Activated CD8-positive, alpha-beta memory T cell treated with anti-CD3 and anti-CD28 coated beads for 4 hours (primary cell): ENCODE results near the gene OLFML2A.

Experiments
- DNase-seq, 2 donors: peaks; one replicate each; pipeline ENCODE4 v3.0.0-alpha.2; 2020; ENCODE audit warnings: low read depth in 2 of 2

The OLFML2A gene

DNA sequence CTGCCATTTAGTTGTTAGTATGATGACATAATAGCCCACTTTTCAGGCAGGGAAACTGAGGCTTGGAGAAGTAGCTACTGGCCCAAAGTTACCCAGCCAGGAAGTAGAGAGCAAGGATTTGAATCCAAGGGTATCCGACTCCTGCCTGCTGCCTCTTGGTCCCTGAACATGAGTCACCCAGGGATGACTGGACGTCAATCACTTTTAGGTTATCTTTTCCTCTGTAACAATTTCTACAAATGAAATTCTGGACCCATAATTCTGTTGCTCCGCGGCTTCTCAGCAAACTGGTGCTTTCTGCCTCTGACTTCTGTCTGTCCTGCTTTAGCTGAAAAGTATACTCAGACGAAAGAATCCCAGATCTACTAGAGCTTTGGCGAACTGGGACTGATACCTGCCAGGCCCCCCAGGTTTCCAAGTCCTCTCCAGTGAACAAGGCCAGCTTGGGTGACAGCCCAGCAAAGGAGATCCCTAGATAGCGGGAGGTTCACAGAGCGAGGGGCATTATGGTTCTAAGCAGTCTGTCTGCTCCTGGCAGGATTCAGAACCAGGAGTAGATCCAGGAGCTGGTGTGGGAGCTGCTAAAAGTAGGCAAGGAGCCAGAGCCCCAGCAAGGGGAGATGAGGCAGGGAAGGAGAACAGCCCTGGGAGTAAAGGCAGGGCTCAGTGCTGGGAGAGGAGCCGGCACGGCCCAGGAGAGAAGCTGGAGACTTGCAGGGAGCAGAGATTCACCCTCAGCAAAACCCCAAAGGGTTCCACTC, 20.6 kb downstream of the OLFML2A start:
- DNase-seq: no peak

DNA sequence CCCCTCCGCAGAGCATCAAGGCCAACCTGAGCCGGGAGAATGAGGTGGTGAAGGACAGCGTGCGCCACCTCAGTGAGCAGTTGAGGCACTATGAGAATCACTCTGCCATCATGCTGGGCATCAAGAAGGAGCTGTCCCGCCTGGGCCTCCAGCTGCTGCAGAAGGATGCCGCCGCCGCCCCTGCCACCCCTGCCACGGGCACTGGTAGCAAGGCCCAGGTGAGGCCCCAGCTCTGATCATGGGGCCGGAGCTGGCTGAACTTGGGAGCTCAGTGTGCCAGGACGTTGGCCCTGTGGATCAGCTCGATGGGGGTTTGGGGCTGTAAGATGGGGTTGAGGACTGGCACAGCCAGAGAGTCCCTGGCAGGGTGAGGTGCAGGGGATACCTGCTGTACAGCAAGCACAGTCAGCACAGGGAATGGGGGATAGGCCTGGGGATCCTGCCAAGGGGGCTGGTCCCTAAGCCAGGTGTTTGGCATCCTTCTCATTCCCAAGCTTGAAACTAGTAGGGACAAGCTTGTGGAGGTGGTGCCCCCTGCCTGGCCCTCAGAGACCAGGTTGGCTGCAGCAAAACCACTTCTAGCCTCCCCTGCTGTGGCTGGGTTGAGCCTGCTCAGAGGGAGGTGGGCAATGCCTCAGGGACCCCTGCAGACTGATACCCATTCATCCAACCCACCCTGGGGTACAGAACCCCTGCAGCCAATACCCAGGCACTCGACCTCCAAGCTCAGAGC, 22.5 kb downstream of the OLFML2A start:
- no peak for DNase-seq

DNA sequence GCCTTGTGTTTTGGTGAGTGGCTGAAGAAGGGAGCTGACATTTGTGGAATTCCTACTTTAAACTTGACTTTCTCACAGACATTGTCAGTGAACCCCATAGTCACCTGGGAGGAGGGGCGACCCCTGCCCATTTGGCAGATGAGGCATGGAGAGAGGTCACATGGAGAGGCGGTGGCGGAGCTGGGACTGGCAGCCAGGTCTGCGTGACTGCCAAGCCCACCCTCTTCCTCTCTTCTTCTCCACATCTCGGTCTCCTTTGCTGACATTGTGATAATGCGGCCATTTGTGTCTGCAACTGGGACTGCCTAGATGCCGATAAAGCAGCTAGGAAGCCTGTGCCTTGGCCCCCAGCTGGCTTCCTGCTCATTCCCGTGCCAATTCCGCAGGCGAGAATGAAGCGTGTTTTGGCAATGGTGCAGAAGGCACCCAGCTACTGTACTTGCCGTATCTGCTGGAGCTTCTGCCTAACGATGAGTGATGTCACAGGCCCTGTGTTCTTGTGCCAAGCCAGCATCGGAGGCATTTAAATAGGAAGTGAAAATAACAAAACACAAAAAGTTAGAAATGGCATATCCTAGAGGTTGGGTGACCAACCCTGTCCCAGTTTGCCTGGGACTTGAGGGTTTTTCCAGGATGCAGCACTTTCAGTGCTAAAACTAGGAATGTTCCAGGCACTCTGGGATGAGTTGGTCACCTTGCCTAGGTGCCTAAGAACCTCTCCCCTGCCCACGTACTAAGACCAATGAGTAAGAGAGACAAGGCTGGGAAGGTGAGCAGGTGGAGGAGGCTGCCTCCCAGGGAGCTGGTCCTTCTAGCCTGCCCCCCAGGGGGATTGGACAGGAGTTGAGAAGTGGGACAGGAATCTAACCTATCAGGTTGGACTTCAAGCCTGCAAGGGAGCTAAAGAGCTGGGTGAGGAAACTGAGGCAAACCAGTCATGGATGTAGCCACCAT, 23.6 kb downstream of the OLFML2A start:
- DNase-seq: no peak

DNA sequence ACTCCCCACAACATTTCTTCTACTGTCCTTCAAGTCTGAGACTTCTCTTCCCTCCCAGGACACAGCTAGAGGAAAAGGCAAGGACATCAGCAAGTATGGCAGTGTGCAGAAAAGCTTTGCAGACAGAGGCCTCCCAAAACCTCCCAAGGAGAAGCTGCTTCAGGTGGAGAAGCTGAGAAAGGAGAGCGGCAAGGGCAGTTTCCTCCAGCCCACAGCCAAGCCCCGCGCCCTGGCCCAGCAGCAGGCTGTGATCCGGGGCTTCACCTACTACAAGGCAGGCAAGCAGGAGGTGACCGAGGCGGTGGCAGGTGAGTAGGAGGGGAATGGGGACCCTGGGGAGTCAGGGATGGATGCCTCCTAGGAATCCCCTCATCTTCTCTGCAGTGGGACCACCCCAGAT, 24.4 kb downstream of the OLFML2A start:
- no peak for DNase-seq

DNA sequence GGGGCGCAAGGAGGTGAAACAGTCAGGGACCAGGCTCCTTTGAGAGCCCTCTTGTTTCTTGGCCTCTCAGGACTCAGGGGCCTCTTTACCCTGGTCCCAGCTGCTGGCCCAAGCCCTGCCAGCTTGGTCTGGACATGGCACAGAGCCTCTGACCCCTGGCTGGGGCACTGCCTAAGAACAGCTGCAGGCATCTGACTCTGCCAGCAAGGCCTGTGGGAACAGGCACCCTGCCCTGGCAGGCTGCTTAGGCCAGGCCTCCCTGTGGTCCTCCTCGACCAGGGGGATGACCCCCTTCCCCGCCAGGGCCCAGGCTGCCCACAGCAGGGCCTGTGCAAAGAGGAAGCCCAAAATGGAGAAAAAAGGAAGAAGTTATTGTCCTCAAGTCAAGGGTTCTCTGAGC, 25.5 kb downstream of the OLFML2A start:
- no peak for DNase-seq

DNA sequence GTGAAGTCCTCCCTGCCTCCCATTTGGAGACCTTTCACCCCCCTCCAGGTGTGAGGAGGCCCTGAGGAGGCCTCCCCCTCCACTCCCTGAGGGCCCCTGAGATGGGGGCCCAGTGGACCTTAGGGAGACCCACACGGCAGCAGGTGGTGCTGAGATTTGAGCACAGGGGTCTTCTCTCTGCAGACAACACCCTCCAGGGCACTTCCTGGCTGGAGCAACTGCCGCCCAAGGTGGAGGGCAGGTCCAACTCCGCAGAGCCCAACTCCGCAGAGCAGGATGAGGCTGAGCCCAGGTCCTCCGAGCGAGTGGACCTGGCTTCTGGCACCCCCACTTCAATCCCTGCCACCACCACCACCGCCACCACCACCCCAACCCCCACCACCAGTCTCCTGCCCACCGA, 27.0 kb downstream of the OLFML2A start:
- no peak for DNase-seq

DNA sequence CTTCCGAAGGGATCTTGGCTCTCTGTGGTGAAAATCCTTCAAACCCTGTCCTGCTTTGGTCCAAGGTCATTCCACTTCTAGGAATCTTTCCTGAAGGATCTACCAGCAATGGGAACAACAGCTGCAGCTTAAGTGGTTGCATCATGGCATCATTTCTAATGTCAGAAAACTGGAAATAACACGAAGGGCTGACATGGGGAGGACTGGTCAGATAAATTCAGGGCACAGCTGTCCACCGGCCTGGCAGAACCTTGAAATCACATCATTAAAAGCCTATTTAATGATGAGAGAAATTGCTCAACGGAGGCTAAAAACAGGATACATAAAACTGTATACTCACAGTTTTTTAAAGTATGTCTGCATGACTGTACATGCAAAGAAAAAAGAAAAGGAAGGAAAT, 28.3 kb downstream of the OLFML2A start:
- DNase-seq: no peak

DNA sequence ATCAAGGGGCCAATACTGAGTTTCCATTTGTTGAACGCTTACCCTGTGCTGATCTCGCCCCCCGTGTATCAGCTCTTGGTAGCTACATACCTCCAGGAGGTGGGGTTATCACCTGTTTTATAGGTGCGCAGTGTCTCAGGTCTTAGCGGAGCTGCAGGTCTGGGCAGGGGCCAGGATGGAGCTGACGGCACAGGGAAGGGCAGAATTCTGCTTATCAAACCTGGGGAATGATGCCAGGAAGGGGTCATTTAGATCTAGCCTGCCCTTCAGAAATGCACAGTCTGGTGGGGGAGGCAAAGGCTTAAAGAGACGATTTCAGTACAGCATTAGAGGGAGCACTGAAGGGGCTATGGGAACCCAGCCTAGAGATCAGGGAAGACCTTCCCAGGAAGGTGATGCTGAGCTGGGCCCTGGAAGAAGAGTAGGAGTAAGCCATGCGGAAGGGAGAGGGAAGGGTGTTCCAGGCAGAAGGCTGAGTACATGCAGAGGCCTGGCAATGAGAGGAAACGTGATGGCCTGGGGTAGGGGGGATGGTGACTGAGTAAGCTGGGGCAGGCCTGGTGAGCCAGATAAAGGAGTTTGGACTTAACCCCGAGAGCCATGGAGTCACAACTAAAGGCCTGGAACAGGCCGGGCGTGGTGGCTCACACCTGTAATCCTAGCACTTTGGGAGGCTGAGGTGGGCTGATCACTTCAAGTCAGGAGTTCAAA, 31.5 kb downstream of the OLFML2A start:
- DNase-seq: no peak

DNA sequence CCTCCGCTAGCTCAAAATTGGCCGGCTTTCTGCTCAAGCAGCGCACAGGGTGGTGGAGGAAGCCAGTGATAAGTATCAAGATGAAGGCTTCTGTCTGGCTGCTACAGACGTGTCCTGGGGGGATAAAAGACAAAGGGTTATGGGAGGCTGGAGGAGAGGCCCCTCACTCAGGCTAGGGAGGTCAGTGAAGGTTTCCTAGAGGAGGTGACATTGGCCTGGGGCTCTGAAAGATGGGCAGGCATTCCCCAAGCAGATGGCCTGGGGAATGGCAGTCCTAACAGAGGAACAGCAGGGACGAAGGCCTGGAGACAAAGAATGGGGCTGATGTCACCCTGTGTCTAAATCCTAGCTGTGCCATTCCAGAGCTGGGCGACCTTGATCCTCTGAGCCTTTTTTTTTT, 32.3 kb downstream of the OLFML2A start:
- no peak for DNase-seq

DNA sequence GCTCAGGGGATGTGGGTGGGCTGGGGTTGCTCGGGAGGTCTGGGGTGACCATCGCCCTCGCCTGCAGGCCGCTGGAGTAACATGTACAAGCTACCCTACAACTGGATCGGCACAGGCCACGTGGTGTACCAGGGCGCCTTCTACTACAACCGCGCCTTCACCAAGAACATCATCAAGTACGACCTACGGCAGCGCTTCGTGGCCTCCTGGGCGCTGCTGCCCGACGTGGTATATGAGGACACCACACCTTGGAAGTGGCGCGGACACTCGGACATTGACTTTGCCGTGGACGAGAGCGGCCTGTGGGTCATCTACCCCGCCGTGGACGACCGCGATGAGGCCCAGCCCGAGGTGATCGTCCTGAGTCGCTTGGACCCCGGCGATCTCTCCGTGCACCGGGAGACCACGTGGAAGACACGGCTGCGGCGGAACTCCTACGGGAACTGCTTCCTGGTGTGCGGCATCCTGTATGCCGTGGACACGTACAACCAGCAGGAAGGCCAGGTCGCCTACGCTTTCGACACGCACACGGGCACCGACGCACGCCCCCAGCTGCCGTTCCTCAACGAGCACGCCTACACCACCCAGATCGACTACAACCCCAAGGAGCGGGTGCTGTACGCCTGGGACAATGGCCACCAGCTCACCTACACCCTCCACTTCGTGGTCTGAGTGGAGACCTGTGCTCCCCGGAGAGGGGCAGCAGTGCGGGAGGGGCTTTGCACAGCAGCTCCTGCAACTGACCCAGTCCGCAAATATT, 33.0 kb downstream of the OLFML2A start:
- no peak for DNase-seq

DNA sequence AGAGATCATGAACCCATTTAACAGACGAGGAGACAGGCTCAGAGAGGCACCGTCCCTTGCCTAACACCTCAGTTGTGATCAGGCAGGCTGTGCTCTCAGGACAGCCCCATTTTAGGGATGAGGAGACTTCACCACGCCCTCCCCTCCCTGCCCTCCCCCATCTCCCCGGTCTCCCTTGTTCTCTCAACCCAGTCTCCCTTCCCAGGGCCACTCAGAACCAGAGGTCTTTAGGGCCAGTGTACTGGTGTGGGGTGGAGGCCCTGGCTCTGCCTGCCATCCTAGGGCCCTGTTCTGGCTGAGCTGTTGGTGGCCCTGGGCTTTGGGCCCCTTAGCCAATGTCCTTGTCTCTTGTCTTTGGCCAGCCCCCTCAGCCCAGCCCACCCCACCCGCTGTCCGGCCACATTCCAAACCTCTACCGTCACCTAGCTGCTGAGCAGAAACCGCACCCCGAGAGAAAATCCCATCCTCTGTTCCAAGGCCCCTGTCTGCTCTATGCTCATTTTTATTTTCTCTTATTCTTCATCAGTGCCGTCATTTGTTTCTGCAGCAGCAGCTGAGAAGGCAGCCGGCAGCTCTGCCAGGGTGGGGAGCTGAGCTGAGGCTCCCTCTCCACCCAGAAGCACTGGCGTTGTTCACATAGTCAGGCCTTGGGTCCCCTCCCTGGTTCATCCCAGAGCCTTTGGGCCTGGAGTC, 33.9 kb downstream of the OLFML2A start:
- DNase-seq: no peak

DNA sequence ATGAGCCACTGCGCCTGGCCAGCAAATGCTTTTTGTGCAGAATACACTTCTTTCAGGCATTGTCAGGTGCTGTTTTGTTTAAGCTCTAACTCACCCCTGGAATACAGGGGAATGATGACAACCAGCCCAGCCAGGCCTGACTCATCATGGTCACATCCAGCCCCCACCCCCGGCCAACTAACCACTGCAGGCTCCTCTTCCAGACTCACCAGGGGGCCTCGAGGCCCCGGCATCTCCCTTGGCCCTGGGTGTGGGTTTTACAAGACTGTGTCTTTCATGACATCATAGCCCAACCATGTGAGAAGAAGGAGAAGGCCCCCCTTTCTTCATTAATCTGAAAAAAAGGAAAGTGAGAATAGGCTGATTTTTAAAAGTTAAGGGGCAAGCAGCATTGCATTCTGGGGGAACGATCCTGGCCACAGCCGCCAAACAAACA, 35.5 kb downstream of the OLFML2A start:
- no peak for DNase-seq

DNA sequence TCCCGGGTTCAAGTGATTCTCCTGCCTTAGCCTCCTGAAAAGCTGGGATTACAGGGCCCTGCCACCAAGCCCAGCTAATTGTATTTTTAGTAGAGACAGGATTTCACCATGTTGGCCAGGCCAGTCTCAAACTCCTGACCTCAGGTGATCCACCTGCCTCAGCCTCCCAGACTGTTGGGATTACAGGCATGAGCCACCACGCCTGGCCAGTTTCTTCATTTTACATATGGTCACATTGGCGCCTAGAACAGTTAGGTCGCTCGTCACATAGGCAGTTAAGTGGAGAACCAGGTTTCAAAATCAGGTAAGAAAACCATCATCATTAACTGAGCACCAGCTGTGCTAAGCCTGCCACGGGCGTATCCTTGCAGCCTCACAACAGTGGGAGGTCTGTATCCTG, 36.1 kb downstream of the OLFML2A start:
- no peak for DNase-seq

DNA sequence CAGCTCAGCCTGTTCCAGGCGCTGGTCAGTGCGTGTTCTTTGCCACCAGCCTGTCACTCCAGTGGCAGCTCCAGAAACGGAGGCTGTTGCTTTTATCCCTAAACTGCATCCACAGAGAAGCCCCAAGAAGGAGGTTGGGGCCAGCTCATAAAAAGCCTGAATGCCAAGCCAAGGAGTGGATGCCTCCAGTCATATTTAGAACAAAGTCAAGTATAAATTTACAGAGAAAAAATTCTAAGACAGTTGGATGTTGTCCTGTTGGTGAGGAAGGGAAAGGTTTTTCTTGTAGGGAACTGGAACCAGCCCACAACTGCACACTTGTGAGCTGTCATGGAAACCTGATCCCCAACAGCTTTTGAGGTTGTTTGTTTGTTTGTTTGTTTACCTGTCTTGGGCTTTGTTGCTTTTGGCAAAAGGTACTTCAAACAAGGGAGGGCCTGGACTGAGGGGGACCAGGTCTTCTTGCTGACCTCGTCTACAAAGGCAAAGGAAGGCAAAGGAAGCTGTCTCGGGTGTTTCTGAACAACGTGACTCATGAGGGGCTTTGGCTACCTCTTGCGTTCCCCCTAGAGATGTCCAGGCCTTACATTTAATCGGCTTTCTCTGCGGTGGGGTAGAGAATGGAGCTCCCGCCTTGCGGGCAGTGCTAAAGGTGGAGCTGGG, 36.7 kb downstream of the OLFML2A start:
- no peak for DNase-seq

DNA sequence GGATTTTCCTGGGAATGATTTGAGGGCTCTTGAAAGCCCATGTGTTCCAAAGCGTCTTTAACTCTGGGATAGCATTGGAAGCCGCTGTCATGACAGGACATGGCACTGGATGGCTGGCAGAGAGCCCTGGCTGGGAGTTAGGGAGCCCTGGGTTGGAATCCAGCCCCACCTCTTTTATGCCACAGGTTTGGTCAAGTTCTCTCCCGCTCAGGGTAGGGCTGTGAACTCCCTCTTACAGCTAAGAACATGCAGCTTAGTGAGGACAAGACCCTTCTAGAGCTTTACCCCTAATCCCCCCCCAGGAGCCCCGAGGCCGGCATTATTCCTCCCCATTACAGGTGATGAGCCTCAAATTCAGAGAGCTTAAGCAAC, 37.2 kb downstream of the OLFML2A start:
- DNase-seq: no peak

DNA sequence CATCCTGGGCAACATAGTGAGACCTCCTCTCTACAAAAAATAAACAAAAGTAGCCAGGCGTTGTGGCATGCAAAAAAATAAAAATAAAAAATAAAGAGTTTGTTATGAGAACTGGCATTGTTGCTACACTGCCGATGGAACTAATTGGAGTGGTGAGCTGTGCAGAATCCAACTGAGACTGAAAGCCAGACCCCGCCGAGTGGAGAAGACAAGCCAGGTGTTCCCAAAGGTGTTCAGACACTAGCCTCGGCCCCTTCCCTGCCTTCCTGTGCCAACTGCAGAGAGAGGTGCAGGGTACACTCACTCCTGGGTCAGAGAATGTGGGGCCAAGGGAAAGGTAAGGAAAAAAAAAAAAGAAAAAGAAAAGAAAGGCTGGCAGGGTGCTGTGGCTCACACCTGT, 38.7 kb downstream of the OLFML2A start:
- DNase-seq: no peak

DNA sequence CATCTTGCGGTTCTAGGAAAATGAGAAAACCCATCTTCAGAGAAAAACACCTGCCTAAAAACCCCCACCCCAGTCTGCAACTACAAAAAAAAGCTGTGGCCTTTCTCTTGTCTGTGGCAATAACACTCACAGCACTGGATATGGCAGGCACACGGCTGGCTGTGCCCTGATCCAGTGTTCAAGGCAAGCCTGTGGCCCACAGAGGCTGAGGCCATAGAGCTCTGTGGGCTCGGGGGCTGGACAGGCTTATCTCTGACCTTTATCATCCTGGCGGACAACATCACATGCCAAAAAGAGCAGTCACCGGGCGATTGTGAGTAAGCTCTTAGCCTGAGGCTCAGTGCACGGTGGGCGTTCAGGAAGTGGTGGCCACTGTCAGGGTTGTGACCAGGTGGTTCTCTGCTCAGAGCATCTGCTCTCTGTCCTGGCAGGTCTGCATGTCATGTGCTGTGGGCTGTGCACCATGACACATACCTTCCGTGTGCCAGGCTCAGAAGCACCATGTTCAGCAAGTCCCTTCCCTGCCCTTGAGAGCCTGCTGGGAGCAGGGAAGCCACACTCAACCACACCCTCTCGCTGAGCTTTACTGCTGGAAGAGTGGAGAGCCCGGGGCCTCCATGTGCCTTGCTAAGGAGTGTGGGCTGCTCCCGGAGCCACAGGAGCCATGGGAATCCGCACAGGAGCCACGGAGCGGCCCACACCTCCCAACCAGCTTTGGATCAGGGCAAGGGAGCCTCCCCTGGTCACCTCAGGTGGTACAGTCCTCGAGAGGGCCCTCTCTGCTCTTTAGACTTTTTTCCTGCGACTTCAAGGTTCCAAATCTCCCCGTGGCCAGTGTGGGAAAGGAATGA, 41.7 kb downstream of the OLFML2A start:
- no peak for DNase-seq

DNA sequence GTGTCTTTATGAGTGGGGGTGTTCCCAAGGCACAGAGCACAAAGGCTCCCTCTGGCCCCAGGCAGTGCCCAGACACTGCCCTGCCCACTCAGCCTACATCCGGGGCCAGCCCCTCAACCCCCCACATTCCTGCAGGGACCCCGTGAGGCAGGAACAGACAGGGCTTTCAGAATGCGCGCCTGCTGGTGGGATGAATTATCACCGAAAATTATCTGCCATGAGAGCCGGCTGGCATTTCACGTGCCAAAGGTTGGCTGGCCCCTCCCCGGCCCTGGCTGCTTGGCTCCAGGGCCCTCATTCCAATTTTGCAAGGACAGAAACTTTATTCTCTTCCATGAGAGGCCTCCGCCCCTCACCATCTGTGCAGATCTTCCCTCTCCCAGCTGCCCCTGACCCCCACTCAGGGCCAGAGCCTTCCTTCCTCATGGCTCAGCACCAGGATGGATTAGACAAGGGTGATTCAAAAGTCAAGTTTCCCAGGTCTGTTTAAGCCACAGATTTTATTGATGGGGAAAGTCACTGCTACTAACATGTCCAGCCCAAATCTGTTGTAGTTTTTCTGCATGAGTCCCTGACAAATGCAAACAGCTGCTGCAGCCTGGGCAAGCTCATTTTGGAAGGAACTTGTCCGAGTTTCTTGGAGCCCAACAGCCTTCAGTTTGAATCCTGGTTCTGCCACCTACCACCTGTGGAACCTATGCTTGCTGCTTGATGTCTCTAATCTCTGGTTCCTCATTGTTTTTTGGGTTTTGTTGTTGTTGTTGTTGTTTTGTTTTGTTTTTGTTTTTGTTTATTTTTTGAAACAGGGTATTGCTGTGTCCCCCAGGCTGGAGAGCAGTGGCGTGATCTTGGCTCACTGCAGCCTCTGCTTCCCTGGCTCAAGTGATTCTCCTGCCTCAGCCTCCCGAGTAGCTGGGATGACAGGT, 44.0 kb downstream of the OLFML2A start:
- no peak for DNase-seq
